Measurements from ENCODE around the gene ZNF335. TPM values are rescaled to one million over a fixed set of nuclear protein-coding genes. Genes with fewer than 3 reads are reported as not detected.

ZNF335 gene
- total and polyA plus RNA-seq, 2 of the 13 experiments (the other 11 are each of a cell fraction or from before 2014, with no cell fraction given) = 9.7 to 13.7 TPM

DNA sequence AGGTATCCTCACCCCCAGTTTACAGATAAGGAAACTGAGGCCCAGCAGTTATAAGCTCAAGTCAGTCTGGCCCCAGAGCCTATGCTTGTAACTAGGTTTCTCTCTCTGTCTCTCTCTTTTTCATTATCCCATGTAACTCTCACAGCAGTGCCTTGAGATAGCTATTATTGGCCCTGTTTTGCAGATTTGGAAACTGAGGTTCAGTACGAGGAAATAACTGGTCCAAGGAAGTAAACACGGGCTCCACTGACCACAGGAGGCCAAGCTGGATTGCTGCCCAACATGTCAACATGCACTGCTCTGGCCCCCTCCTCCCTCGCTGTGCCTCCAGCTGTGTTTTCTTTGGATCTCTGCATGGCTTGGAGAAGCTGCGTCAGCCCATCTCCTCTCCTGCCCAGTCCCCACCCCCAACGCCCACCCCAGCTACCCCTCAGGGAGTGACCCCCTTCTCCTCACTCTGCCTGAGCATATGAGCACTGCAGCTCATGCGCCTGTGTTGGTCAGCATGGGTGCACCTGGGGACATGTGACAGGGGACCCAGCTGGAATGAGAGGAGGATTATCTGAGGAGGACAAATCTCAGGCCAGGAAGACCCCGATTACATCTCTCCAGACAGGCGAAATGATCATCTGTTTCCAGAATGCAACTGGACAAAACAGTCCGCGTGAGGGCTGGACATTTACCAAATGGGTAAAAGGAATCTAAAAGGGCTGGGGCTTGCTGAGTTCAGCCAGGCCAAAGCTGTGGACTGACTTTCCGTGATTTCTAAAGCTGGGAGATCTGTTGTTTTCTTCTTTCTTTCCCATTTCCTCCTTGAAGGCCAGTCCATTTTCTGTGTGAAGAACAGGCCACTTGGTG, 52.2 kb downstream of the ZNF335 start (continued):
- no peak for TF ChIP-seq ZNF282 (IDR thresholded peaks at IDR 0.05; ENCODE audit: partially characterized antibody)
- TF ChIP-seq ZNF230 (CRISPR knock-in tag; IDR thresholded peaks at IDR 0.05) = no peak
- TF ChIP-seq NFKB2 (CRISPR knock-in tag; IDR thresholded peaks at IDR 0.05; ENCODE audit: borderline replicate concordance) = peak; percentile 58; the same call in 1 of the 2 replicates
- TF ChIP-seq, protein P1, sequence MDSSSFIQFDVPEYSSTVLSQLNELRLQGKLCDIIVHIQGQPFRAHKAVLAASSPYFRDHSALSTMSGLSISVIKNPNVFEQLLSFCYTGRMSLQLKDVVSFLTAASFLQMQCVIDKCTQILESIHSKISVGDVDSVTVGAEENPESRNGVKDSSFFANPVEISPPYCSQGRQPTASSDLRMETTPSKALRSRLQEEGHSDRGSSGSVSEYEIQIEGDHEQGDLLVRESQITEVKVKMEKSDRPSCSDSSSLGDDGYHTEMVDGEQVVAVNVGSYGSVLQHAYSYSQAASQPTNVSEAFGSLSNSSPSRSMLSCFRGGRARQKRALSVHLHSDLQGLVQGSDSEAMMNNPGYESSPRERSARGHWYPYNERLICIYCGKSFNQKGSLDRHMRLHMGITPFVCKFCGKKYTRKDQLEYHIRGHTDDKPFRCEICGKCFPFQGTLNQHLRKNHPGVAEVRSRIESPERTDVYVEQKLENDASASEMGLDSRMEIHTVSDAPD (CRISPR knock-in tag; IDR thresholded peaks at IDR 0.05) = no peak
- no peak for TF ChIP-seq ZSCAN20 (CRISPR knock-in tag; IDR thresholded peaks at IDR 0.05; ENCODE audit: borderline replicate concordance)
- no peak for TF ChIP-seq LBX2 (CRISPR knock-in tag; IDR thresholded peaks at IDR 0.05; ENCODE audit: borderline replicate concordance)

DNA sequence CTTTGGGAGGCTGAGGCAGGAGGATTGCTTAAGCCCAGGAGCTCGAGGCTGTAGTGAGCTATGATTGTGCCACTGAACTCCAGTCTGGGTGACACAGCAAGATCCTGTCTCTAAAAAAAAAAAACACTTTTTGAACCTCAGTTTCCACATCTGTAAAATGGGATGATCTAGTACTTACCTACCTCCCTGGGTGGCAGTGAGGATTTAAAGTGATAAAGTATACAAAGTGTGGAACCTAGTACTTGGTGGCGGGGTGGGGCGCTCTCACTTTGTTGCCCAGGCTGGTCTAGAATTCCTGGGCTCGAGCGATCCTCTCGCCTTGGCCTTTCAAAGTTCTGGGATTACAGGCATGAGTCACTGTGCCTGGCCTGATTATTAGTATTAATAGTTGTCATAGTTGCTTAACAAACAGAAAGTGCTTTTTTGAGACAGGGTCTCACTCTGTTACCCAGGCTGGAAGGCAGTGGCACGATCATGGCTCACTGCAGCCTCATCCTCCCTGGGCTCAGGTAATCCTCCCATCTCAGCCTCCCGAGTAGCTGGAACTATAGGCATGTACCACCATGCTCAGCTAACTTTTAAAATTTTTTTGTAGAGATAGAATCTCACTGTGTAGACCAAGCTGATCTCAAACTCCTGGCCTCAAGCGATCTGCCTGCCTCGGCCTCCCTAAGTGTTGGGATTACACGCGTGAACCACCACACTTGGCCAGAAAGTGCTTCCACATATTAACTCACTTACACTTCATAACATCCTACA, 53.0 kb downstream of the ZNF335 start:
- intact Hi-C loops (cut with micrococcal nuclease; ENCODE audit: unreplicated experiment) = no loop called here
- H2AFZ ChIP-seq (ENCODE audit: low read length) = no peak overlapping the region
- peaks cover 0 to 8% of the 10 kb centered on the region in 2 experiments; a peak in 2 of 5 replicates for H3K27me3 ChIP-seq (ENCODE audit: control insufficient read depth in 1 of 2, insufficient read depth in 2 of 2, low read length in 2 of 2)
- ChIA-PET CTCF (ENCODE audit: low intra/inter-chr PET ratio, low total read pairs) (no interaction called here), POLR2A (interaction anchor here (1.2 to 5.0 kb wide), 15 partner anchors 8 to 85 kb away, joined by 3 to 78 read pairs (median 9); partner anchors contain the start of genes ACOT8, CTSA, NEURL2 and PCIF1)
- H3K9ac ChIP-seq (ENCODE audit: insufficient read depth, low read depth, low read length) = peak overlapping the region; percentile 11; the same call in 1 of the 2 replicates
- DNase-seq (ENCODE audit: low spot score) (no peak), FAIRE-seq (no peak), ATAC-seq (no peak)
- H3K4me1 ChIP-seq (ENCODE audit: insufficient read depth, low read length) = peaks cover 74% of the 10 kb centered on the region
- WGBS (ENCODE audit: low lambda C conversion rate) = 42% methylated on average over 12 of the region's 12 CpGs
- no TSS peak for BruUV-seq (replicated peaks)
- no peak overlapping the region for H3K27ac ChIP-seq (ENCODE audit: extremely low read length, insufficient read depth, low read length)
- in situ Hi-C loops (cut with HindIII; ENCODE audit: extremely low pct_ligation_motif_present, low pct_unique_long_range_greater_than_20kb) = no loop called here
- H4K20me1 ChIP-seq (ENCODE audit: insufficient read depth, low read length) = no peaks in the 10 kb centered on the region
- no peaks in the 10 kb centered on the region for H3K9me3 ChIP-seq (ENCODE audit: low read length)
- no peaks in the 10 kb centered on the region for H3K79me2 ChIP-seq (ENCODE audit: insufficient read depth, low read length)
- peak overlapping the region; percentile 48 for H3K4me2 ChIP-seq (ENCODE audit: low read depth, low read length)
- no peaks in the 10 kb centered on the region for H3K36me3 ChIP-seq (replicated peaks in 1 of 2; ENCODE audit: control insufficient read depth in 1 of 2, insufficient read depth in 2 of 2, low read length in 2 of 2)
- H3K4me3 ChIP-seq (replicated peaks in 1 of 3; ENCODE audit: insufficient read depth in 1 of 3, low read depth in 2 of 3, low read length in 3 of 3) = peak overlapping the region in 1 of 3 experiments; percentile 44; a peak in 2 of 6 replicates
- TF ChIP-seq CREBL2 (CRISPR knock-in tag; IDR thresholded peaks at IDR 0.05; ENCODE audit: borderline replicate concordance) (no peak), SMYD3 (CRISPR knock-in tag; IDR thresholded peaks at IDR 0.05) (no peak), DDIT3 (CRISPR knock-in tag; IDR thresholded peaks at IDR 0.05) (no peak), SOX5 (CRISPR knock-in tag; IDR thresholded peaks at IDR 0.05; ENCODE audit: borderline replicate concordance) (no peak), ZNF713 (CRISPR knock-in tag; IDR thresholded peaks at IDR 0.05) (no peak), ZMYM2 (CRISPR knock-in tag; IDR thresholded peaks at IDR 0.05) (peak; percentile 70; the same call in 1 of the 2 replicates), MED1 (CRISPR knock-in tag; IDR thresholded peaks at IDR 0.05) (no peak), TGIF2 (CRISPR knock-in tag; IDR thresholded peaks at IDR 0.05) (no peak)
- TF ChIP-seq, protein P2, sequence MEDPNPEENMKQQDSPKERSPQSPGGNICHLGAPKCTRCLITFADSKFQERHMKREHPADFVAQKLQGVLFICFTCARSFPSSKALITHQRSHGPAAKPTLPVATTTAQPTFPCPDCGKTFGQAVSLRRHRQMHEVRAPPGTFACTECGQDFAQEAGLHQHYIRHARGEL (CRISPR knock-in tag; IDR thresholded peaks at IDR 0.05) = no peak

Data from HepG2 (cell line).